Measurements from ENCODE around the gene CFAP92.

Gene CFAP92

DNA sequence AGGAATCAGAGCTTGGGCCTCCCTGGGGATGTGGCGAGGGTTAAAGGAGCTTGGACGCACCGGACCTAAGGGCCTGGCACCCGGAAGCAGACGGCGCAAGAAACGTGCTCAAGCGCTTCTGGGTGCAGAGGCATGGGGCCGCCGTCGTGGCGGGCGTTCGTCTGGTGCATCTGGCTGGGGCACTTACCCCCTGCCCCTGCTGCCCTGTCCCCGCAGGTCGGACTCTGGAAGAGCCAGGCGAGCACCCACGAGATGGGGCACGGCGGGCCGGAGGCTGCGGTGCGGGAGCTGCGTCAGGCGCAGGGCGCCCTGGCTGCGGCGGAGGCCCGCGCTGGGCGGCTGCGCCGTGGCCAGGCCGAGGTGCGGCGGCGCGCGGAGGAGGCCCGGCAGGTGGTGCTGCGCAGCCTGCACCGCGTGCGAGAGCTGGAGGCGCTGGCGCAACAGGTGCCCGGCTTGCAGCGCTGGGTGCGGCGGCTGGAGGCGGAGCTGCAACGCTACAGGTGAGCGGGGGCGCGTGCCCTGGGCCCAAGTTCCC, 9.8 kb upstream of the CFAP92 start:
- DNase-seq = no peak

DNA sequence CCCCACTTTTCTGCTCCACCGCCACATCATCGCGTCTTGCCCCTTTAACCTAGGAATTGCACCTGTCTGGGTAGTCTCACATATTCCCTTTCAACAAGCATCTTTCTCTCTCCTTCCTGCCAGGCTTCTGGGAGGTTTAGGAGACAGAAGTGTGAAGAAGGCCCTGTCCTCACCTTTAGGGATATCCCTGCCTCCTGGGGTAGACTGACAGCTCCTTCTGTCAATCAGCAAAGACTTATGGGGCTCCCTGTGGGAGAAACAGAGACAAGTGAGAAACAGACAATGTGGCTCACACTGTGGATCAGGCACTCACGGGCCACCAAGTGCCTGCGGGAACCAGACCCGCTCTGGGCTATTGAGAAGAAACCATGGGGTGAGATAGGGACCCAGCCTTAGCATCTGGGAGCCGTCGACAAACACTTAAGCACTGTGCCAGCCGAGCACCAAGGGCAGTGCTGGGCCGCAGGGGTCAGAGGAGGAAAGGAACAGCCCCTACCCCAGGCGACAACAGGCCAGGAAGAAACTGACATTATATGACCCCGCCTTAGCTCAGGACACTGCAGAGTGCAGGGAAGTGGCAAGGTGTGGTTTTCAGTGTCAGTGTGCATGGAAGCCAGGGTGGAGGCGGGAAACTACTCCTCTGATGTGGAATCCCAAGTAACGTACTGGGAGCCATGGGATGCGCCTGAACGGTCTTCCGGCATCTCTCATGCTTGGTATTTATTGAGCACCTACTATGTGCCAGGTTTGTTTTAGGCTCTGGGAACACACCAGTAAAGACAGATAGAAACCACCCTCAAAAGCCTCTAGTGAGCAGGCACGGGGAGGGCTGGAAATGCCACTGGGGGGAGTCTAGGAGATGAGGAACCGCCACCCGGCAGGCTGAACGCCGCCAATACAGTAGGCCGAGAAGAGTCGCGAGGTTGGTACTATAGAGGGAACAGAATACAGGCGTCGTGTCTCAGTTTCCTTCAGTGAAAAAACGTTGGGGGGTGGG, 9.0 kb upstream of the CFAP92 start:
- no peak for DNase-seq

DNA sequence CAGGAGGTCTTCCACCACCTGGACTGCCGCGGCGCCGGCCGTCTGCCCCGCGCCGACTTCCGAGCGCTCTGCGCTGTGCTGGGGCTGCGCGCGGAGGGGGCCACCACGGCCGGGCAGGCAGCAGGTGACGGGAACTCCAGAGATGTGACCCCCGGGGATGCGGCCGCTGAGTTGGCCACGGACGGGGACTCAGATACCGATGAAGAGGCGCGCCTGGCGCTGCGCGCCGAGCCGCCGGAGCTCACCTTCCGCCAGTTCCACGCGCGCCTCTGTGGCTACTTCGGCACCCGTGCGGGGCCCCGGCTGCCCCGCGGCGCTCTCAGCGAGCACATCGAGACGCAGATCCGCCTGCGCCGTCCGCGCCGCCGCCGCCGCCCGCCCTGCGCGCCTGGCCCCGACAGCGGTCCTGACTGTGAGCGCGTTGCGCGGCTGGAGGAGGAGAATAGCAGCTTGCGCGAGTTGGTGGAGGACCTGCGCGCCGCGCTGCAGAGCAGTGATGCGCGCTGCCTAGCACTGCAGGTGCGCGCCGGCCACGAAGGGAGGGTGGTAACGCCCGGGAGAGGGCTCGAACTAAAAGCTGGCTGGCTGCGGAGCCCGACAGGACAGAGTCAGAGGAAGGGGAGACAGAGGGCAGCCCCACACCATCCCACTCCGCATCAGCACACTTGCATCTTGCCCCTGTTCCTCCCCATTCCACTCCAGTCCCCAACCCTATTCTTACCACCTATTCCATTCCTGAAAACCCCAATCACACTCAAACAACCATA, 8.1 kb upstream of the CFAP92 start:
- DNase-seq = no peak

DNA sequence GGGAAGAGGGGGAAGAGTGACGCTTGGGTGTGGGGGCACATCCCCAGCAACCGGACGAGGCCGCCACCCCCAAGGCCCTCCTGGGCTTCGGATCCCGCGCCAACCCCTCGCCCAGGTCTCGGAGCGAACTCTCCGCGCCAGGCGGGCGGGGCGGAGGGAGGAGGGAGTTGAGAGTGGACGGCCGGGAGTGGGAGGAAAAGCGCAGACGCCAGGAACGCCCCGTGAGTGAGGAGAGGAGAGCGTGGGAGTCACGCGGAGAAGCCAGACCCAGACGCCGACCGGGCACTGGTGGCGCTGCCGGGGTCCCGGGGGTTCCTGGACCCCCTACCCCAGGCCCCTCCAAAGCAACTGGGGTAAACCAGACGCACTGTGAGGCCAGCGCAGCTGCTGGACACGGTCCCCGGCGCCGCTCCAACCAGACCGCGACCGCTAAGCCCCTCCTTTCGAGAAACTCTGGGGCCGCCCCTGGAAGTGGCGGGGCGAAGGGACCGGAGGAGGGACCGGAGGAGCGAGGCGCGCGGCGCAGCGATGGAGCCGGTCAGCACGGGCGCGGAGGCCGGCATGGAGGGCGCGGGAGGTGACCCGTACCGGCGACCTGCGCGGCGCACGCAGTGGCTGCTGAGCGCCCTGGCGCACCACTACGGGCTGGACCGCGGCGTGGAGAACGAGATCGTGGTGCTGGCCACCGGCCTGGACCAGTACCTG, 7.4 kb upstream of the CFAP92 start, which contains the start of gene EFCC1:
EFCC1 (plus strand) TSS at position 204 of the 705 bp plus-strand sequence; CDS start at position 529, 325 bp downstream.
- no peak for DNase-seq

DNA sequence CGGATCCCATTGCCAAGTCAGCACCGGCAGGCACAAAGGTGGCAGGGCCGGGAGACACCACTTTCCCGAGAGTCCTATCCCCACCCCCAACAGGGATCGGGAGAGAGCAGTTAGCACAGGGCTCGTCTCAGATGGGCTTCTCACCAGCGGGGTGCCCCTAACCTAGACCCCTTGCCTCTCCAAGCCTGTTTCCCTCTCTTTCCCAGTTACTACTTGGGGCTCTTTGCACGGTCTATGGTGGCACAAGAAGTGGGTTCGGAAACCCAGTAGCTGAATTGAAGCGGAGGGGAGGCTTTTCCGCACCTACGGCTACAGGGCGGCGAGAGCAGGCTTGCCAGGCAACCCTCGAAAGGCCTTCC, 6.8 kb upstream of the CFAP92 start:
- DNase-seq = no peak

DNA sequence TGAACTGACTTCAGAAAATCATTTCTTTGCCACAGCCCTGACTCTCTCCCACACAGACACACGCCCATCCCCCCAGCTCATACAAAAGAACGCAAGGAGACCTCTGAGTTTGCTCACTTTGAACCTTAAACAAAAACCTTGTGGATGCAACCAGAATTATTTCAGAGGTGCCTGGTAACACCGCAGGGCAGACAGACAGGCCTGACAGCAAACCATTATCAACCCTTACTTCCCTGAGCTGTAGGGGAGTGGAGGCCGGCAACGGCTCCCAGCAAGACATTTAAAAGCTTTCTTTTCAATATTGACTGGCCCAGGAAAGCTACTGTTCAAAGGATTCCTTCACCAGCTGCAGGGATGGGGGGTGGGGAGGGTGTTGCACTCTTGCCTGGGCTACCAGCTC, 5.2 kb upstream of the CFAP92 start:
- DNase-seq = no peak

DNA sequence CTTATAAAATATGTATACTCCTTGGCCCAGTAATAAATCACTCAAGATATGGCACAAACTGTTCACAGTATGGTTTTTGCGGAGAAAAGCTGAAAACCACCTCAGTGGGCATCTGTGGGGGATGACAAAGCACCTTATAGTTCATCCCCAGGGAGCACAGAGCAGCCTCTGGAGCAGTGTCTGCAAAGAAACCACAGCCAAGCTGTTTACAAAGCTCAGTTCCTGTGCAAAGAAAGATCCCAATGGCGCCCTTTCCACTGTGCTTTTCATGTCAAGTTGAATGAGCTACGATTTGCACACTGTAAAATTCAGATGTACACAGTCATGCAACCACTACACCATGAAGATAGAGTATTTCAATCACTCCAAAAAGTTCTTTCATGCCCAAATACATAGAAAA, 4.7 kb upstream of the CFAP92 start:
- DNase-seq = no peak

DNA sequence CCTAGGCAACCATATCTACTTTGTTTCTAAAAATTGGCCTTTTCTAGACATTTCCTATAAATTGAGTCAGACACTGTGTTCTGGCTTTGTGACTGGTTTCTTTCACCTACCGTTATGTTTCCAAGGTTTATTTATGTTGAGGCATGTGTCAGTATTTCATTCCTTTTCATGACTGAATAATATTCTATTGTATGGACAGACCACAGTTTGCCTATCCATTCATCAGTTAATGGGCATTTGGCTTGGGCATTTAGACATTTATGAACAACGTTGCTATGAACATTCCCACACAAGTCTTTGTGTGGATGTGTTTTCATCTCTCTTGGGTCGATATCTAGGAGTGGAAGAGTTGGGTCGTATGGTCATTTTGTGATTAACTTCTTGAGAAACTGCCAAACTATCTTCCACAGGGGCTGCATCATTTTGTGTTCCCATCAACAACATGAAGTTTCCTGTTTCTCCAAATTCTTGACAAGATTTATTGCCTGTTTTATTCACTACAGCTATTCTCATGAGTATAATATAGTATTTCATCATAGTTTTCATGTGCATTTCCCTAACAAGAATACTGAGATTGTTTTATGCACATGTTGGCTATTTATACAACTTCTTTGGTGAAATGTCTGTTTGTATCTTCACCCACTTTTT, 3.7 kb upstream of the CFAP92 start:
- no peak for DNase-seq

DNA sequence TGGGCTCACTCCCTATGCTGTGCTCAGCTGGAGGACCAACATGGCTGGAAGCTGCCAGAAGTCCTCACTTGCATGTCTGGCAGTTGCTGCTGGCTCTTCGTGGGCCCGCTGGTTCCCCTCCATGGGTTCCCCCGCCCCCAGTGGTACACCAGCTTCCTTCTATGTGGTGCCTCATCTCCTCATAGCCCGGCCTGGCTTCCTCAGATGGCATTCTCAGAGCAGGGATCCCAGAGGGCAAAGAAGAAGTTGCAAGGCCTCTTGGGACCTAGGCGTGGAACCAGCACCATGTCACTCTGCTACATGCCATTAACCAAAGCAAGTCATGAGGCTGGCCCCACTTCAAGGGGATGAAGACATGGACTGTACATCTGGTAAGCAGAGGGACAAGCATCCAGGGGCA, 2.9 kb upstream of the CFAP92 start:
- DNase-seq = no peak

DNA sequence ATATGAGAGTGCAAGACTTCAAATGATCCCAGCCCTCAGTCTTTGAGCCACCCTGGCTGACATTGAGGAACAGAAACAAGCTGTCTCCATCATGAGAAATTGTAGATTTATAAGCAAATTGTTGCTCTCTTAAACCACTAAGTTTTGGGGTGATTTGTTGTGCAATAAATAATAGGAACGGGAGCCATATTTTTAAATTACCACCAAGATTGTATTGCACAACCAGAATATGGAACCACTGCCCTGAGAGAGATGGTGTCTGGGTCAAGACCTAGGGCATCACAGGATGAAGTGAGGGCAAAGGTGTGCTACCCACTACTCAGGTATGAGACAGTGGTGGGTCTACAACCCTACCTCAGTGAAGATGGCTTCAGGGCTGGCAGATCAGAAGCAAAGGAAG, 2.3 kb upstream of the CFAP92 start:
- no peak for DNase-seq

DNA sequence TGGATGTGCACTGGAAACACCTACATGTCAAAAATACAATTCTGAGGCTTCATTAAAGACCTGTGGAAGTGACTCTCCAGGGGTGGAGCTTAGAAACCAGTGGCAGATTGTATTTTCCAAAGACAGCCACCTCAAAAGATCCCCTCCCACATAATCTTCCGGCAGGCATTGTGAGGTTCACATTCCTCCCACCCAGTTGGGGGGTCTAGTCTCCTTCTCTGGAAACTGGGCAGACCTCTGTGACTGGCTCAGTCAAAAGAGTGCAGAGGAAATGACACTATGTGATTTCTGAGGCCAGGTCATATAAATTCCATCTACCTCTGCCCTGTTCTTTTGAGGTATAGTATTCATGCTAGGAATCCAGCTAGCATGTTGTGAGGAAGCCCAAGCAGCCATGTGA, 1.9 kb upstream of the CFAP92 start:
- no peak for DNase-seq

DNA sequence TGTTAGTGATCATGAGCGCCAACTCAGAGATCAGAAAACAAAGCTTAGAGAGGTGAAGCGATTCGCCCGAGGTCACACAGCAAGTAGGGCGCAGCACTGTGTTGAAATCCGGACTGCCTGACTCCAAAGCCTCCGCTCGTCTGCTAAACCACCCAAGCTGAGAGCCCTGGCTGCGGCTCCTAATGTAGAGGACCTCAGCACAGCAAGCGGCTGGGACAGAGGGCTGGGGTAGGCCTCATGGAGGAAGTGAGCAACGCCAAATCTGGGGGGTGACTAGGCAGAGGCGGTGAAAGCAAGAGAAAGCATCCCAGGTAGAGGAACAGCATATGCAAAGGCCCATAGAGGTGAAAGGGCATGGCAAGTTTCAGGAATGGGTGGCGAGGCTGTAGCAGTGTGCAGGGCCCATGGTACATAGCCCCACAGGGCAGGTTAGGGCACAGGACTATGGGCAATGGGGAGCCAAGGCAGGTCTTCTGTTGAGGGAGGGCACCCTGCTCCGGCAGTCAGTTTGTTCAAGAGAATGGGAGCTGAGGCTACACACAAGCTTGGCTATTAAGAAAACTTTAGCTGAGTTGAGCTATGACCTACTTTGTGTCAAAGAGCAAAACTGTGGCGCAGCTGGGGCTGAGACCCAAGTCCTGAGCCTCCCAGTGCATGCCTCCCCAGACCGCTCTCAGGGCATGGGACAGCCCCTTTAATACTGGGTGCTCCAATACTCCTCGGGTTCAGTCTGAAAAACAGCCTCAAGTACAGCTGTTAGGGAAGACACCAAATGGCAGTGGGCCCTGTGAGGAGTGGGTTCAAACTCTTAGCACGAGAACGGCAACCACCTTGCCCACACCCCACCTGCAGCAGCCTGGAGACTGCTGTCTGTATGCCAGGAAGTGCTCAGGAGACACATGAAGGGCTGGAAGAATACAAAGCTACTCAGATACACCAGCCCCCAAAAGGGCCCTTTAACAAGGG, 988 bp upstream of the CFAP92 start:
- DNase-seq = no peak

DNA sequence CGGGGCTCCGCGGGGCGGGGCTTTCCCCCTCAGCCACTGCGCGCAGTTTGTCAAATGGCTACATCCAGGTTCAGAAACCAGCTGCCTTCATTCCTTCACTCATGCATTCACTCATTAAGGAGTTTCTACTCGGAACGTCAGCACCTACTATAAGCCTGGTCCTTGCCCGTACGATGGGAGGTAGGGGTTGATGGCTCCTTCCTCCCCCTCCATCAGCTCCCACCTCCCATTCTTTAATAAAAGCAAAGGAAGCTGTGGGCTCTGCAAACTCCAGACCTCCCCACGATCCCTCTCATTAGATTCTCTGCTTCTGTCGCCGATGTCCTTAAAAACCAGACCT, 267 bp upstream of the CFAP92 start:
- no peak for DNase-seq

DNA sequence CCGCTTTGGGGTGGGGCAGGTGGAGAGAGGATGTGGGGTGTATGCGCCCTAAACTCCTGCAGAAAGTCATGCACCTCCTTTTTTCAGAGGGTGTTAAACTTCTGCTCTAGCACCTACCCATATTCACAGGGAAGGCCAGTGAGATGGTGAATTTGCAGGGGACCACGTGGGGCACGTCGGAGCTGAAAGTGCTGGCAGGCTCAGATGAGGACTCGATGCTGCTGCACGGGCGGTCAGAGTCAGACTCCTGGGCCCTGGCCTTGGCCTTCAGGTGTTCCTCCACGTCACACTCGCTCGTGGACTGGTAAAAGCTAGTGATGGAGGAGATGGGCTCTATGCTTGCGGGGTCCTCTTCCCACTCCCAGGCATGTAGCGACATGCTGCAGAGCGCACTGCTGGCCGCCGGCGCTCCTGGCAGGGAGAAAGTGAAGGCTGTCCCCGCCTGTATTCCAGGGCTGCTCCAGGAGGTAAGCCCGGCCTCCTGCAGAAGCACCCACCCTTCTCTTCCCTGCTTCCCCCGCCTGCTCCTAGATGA, 883 bp downstream of the CFAP92 start:
- DNase-seq = no peak

DNA sequence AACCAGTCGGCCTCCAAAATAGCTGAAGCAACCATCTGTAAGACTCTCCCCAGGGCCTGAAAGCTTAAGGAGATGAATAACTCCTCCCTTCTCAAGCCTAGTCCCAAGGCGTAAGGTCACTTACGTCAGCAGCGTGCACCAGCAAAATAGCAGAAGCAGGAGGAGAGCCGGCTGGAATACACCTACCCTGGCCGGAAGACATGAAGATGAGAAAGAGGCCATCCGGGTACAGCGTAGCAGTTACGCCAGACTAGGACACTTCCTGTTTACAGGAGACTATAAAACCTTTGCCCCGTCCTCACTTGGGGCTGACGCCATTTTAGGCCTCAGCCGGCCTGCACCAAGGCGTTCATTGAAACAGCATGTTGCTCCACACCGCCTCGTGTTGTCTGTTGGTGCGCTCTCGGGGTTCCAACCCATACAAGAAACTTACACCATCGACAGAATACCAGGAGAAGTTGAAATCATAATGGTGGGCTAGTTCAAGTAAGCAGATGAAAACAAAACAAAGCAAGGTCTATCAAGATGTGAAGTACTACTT, 2.5 kb downstream of the CFAP92 start:
- no peak for DNase-seq

DNA sequence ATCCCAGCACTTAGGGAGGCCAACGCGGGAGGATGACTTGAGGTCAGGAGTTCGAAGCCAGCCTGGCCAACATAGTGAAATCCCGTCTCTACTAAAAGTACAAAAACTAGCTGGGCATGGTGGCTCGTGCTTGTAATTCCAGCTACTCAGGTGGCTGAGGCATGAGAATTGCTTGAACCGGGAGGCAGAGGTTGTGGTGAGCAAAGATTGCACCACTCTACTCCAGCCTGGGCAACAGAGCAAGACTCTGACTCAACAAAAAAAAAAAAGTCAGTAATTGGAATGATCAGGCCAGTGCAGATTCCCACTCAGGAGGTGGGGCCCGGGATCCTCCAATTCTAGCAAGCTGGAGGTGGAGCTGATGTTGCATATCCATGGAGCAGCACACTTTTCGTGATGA, 5.6 kb downstream of the CFAP92 start:
- DNase-seq = no peak

DNA sequence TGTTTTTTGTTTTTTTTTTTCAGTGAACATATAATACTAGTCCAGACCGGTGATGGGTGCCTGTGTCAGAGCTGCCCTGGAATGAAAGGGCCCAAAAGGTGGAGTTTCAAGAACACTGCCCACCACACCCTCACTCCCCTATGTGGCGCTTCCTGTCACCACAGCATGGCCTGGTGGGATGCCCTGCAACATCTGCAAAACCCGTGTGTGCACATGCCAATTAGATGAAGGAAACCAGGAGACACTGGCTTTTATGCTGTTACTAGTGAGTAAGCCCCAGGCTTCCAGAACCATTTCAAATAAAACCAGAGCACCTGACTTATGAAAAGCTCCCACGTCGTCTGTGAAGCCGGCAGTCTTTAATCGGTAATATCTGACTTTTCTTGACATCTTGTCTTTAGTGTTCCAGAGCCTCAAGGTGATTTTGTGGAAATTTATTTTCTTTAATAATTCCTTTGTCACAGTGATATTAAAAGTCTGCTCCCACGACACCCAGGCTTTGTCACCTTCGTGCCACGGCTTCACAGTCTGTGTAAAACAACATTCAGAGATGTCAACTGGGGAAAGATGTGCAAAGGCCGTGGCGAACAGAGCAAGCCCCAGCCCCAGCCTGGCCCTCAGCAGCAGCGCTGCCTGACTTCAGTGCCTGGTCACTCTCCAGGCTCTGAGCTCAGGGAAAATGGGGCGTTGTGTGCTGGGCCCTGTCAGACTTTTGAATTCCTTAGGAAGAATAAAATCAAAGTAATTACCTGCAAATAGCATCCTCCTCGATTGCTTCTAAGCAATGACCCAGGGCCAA, 6.4 kb downstream of the CFAP92 start:
- DNase-seq = no peak

DNA sequence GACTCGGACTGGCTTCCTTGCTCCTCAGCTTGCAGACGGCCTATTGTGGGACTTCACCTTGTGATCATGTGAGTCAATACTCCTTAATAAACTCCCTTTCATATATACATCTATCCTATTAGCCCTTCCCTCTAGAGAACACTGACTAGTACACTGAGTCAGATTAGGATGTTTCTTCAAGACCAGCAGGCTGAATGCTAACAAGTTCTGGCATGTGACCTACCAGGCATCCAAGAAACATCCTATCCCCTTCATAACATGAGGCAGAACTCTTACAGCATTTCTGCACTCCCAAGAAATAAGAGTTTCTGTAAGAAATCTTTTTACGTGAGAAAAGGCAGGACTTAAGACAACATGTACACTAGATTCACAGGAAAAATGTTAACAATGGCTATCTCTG, 9.3 kb downstream of the CFAP92 start:
- DNase-seq = no peak

DNA sequence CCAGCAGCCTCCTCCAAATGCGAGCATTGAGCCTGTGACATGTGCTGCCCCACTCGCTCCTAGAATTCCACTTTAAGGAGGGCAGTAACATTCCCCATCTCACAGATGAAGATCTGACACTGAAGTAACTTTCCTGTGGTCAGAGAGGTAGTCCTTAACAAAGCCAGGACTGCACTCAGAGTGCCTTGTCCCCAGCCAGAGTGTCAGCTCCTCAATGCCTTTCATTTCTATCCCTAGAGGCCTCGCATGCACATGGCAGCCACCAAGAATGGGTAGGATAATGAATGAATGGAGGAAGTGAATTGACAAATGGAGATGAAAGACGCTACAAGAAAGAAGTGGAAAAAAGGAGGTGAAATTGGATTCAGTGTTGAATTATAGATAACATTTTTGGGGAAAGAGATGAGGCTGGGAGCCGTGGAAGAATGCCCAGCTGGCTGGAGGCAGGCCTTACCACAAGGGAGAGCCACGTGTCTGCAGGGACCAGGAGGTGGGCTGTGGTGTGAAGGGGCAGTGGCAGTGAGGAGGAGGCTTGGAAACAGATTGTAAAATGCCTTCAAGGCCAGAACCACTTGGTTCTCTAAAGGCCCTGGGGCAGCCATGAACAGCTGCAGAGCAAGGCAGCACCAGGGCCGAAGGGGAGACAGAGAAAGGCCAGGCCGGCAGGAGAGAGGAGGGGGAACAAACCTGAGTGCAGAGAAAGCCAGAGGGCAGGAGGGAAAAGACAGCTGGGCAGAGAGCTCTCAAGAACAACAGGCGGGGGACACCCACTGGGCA, 10.4 kb downstream of the CFAP92 start:
- DNase-seq = no peak

Data from NCI-H187 treated with DMSO at 0.1 percent for 48 hours (cell line).